Transverse colon (tissue), 4 donors: ENCODE data around the gene TTBK1. TPM values are rescaled to one million over a fixed set of nuclear protein-coding genes. Genes with fewer than 3 reads are reported as not detected.

ENCODE experiments used
- DNase-seq: peaks from one replicate; pipeline ENCODE4 v3.0.0-alpha.2; 2019
- H3K27ac ChIP-seq, 4 donors: fragments of 200-600 bp; sonication (generic); 2 replicates each; pipeline ENCODE4 v1.5.1; 2016 to 2018; ENCODE audit warnings: inconsistent platforms in 4 of 4
- H3K27me3 ChIP-seq: fragments of 200-600 bp; sonication (generic); 2 replicates; pipeline ENCODE4 v1.5.1; 2017; ENCODE audit warnings: inconsistent platforms
- H3K36me3 ChIP-seq, 4 donors: fragments of 200-600 bp; sonication (generic); 2 replicates each; pipeline ENCODE4 v1.5.1; 2017 to 2019; ENCODE audit warnings: inconsistent platforms in 4 of 4
- H3K4me1 ChIP-seq, 4 donors: fragments of 200-600 bp; sonication (generic); 2 replicates each; pipeline ENCODE4 v1.5.1; 2017 to 2020; ENCODE audit warnings: inconsistent platforms in 4 of 4
- H3K4me3 ChIP-seq, 4 donors: fragments of 200-600 bp; sonication (generic); 1 replicate in 1 of 4; 2 replicates in 3 of 4; pipeline versions ENCODE4 v1.5.1 to v1.6.1; 2017 to 2019; ENCODE audit warnings: inconsistent platforms in 4 of 4
- H3K9me3 ChIP-seq, 2 donors: fragments of 200-600 bp; sonication (generic); 2 replicates each; pipeline ENCODE4 v1.5.1; 2017 to 2019; ENCODE audit warnings: inconsistent platforms in 2 of 2
- EP300 ChIP-seq: sonication (generic); formaldehyde crosslinking; IDR thresholded peaks from one replicate; pipeline ENCODE4 v1.6.1; 2017; ENCODE audit warnings: antibody characterized with exemption, low read depth
- POLR2A ChIP-seq: fragments of 450-650 bp; IDR thresholded peaks from one replicate; pipeline ENCODE4 v1.6.1; 2016; ENCODE audit warnings: antibody characterized with exemption, mild to moderate bottlenecking, moderate library complexity
- POLR2AphosphoS5 ChIP-seq, 3 donors: sonication (generic); formaldehyde crosslinking; IDR thresholded peaks; one replicate each; pipeline ENCODE4 v1.6.1; 2016; ENCODE audit warnings: antibody characterized with exemption in 3 of 3
- WGBS, 2 donors: methylation state at CpG; one replicate each; pipeline ENCODE4 v1.1.5; 2018; ENCODE audit warnings: low coverage in 1 of 2; 5-methylcytosine and 5-hydroxymethylcytosine counted together
- in situ Hi-C, 4 donors: fragments of 200-750 bp; cut with MboI; loops; one replicate each; pipeline versions ENCODE4 v1.15.0 to v1.15.1; 2017; ENCODE audit warnings: low sequenced_read_pairs in 3 of 4, low pct_ligation_motif_present in 1 of 4, low pct_unique_long_range_greater_than_20kb in 1 of 4
- intact Hi-C: fragments of 100-400 bp; cut with DNase I; formaldehyde crosslinking; loops from one replicate; pipeline ENCODE4 v1.15.1; 2023; ENCODE audit warnings: low total_unique reads
- total RNA-seq, 4 donors: library from RNA; depleted of rRNA; stranded (reverse); fragments of >200 nt; gene quantifications; one replicate each; pipeline ENCODE4 v1.1.0, GENCODE V29; 2016
- TF ChIP-seq, protein P1 (sequence below), 5 experiments: fragments of 200-600 bp in 3 of 5; fragments of 450-650 bp in 2 of 5; sonication (generic) in 3 of 5; IDR thresholded peaks; 1 replicate in 2 of 5; 2 replicates in 3 of 5; pipeline ENCODE4 v1.5.1; 2016 to 2017; ENCODE audit warnings: antibody characterized with exemption in 5 of 5, inconsistent platforms in 3 of 5, mild to moderate bottlenecking in 2 of 5, moderate library complexity in 1 of 5

TTBK1 gene
- total RNA-seq, 4 donors from 2014 or later = 0.20 to 1.1 (median 0.36) TPM

DNA sequence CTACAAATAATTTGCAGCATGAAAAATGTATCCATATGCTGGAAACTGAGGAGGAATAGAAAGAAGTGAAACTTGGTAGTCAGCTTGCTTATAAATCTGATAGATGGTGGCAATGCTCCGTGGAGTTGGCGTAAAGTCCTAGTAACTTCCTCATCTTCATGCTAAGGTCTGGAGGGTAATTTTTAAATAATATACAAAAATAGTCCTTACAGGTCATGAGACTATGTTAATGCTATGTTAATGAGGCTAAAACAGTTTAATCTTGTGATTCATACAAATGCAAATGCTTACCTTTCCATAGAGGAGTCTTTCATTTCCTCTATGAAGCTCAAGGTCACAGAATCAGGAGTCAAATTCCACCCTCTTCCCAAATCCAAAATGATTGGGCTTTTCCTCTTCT is 74.7 kb downstream of the TTBK1 start:
- Histone ChIP-seq H3K27ac (no peak overlapping the region), H3K4me3 (no peak overlapping the region), H3K4me1 (peaks cover 0 to 17% (median 7%) of the 10 kb centered on the region in 4 donors), H3K9me3 (no peaks in the 10 kb centered on the region), H3K36me3 (no peaks in the 10 kb centered on the region), H3K27me3 (no peaks in the 10 kb centered on the region)
- in situ Hi-C loops (no loop called here), intact Hi-C loops (no loop called here)
- 81 to 91% methylated on average over 2 of the region's 2 CpGs for WGBS, 2 donors
- DNase-seq = no peak
- TF ChIP-seq POLR2AphosphoS5 (IDR thresholded peaks at IDR 0.05) = no peak

DNA sequence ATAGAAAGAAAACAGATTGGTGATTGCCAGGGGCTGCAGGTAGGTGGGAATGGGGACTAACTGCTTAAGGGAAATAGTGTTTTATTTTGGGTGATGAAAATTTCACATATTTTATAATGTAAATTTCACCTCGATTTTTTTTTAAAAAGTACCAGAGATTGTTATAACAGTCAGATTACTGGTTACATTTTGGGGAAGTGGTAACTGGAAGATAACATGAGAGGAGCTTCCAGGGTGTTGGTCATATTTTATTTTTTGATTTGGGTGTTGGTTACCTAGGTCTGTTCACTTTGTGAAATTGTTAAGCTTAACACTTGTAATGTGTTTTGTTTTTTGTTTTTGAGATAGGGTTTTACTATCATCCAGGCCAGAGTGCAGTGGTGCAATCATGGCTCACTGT is 82.6 kb downstream of the TTBK1 start:
- no peak for TF ChIP-seq POLR2A
- no peak for TF ChIP-seq EP300
- TF ChIP-seq POLR2AphosphoS5 (IDR thresholded peaks at IDR 0.05) = no peak
- TF ChIP-seq, protein P1, sequence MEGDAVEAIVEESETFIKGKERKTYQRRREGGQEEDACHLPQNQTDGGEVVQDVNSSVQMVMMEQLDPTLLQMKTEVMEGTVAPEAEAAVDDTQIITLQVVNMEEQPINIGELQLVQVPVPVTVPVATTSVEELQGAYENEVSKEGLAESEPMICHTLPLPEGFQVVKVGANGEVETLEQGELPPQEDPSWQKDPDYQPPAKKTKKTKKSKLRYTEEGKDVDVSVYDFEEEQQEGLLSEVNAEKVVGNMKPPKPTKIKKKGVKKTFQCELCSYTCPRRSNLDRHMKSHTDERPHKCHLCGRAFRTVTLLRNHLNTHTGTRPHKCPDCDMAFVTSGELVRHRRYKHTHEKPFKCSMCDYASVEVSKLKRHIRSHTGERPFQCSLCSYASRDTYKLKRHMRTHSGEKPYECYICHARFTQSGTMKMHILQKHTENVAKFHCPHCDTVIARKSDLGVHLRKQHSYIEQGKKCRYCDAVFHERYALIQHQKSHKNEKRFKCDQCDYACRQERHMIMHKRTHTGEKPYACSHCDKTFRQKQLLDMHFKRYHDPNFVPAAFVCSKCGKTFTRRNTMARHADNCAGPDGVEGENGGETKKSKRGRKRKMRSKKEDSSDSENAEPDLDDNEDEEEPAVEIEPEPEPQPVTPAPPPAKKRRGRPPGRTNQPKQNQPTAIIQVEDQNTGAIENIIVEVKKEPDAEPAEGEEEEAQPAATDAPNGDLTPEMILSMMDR (IDR thresholded peaks at IDR 0.05) = no peak
- Histone ChIP-seq H3K27ac (no peak overlapping the region), H3K9me3 (no peaks in the 10 kb centered on the region), H3K4me1 (peaks cover 0 to 7% (median 1%) of the 10 kb centered on the region in 4 donors), H3K27me3 (no peaks in the 10 kb centered on the region), H3K4me3 (no peak overlapping the region), H3K36me3 (no peaks in the 10 kb centered on the region)
- DNase-seq = no peak
- intact Hi-C loops = no loop called here
- in situ Hi-C loops = no loop called here
- 38 to 59% methylated on average over 1 of the region's 1 CpG for WGBS, 2 donors

DNA sequence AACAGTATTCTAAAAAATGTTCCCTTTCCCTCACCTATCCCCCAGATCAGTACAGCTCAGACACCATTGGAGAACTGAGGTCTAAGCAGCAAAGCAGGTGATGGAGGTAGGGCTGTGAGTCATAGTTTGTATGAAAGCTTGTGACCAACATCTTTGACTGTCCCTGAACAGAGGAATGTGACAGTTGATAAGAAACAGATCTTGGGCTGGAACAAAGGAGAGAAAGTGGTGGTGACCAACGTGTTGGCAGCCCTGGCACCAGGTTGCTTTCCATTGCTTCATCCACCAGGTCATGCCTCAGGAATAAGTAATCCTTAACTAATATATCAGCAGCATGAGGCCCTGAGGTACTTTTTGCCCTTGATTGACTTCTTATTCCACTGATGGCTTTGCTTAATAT is 85.2 kb downstream of the TTBK1 start:
- 43% methylated on average over 1 of the region's 1 CpG; no CpG with 5 or more reads in 1 of the 2 donors for WGBS, 2 donors
- H3K4me3 ChIP-seq = no peak overlapping the region
- H3K36me3 ChIP-seq = no peaks in the 10 kb centered on the region
- intact Hi-C loops (no loop called here), in situ Hi-C loops (no loop called here)
- TF ChIP-seq, protein P1 (IDR thresholded peaks at IDR 0.05) = no peak
- TF ChIP-seq EP300 = no peak
- TF ChIP-seq POLR2AphosphoS5 (IDR thresholded peaks at IDR 0.05) = no peak
- TF ChIP-seq POLR2A = no peak
- H3K27me3 ChIP-seq = no peaks in the 10 kb centered on the region
- H3K27ac ChIP-seq = no peak overlapping the region
- H3K9me3 ChIP-seq = no peaks in the 10 kb centered on the region
- H3K4me1 ChIP-seq = no peaks in the 10 kb centered on the region
- no peak for DNase-seq

DNA sequence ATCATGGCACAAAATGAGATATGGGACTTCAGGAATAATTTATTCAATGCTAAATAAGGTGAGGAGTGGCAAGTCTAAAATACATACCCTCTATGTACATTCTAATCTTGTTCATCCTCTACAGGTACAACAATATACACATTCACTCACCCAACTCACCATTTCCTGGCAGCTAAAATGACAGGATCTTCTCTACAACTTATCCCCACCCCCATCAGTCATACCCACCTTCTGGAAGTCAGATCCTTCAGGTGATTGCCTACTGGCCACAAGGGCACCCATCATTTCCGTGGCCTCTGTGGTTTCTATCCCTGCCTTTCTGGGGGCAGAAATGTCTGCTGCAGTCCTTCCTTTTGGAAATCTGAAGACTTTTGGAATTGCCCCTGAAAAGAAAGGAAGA is 88.2 kb downstream of the TTBK1 start:
- DNase-seq = no peak
- in situ Hi-C loops = loop anchor here in 1 of 4 donors (10.0 kb wide), 1 partner anchor 67 kb away; no protein-coding TSS in a partner anchor
- no peaks in the 10 kb centered on the region for H3K9me3 ChIP-seq
- peaks cover 0 to 25% (median 10%) of the 10 kb centered on the region in 4 donors for H3K4me1 ChIP-seq
- H3K27me3 ChIP-seq = no peaks in the 10 kb centered on the region
- WGBS, 2 donors = 60% methylated on average over 1 of the region's 1 CpG; no CpG with 5 or more reads in 1 of the 2 donors
- H3K4me3 ChIP-seq = no peak overlapping the region
- TF ChIP-seq POLR2AphosphoS5 (IDR thresholded peaks at IDR 0.05) (no peak), EP300 (no peak), POLR2A (no peak)
- TF ChIP-seq, protein P1 (IDR thresholded peaks at IDR 0.05) = no peak
- no peak overlapping the region for H3K27ac ChIP-seq
- H3K36me3 ChIP-seq = no peaks in the 10 kb centered on the region
- intact Hi-C loops = loop anchor here (5.0 kb wide), 1 partner anchor 69 kb away; no protein-coding TSS in a partner anchor

DNA sequence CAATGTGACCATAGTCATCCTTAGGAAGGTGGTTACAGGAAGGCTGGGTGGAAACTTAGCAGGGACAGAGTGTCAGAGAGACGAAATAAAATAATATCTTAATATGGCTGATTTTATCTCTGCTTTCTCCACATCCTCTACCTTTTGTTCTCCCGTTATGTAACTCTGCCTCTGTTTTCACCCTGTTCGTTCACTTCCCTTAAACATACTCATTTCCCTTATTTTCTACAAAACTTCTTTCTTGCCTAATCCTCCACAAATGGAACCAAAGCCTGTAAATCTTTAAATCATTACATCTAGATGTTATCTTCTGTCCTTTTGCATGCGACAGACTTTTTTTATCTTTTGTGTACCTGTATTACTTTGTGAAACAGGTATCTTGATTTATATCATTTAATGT is 88.6 kb downstream of the TTBK1 start:
- Histone ChIP-seq H3K27me3 (no peaks in the 10 kb centered on the region), H3K27ac (no peak overlapping the region), H3K4me1 (peaks cover 0 to 26% (median 10%) of the 10 kb centered on the region in 4 donors), H3K9me3 (no peaks in the 10 kb centered on the region), H3K36me3 (no peaks in the 10 kb centered on the region), H3K4me3 (no peak overlapping the region)
- intact Hi-C loops = loop anchor here (5.0 kb wide), 1 partner anchor 70 kb away; no protein-coding TSS in a partner anchor
- WGBS, 2 donors = 79 to 81% methylated on average over 4 of the region's 4 CpGs
- no peak for TF ChIP-seq POLR2AphosphoS5 (IDR thresholded peaks at IDR 0.05)
- TF ChIP-seq EP300 = no peak
- TF ChIP-seq, protein P1 (IDR thresholded peaks at IDR 0.05) = no peak
- no peak for TF ChIP-seq POLR2A
- no peak for DNase-seq
- in situ Hi-C loops = loop anchor here in 1 of 4 donors (10.0 kb wide), 1 partner anchor 67 kb away; no protein-coding TSS in a partner anchor
